Measurements from ENCODE around the gene TSPAN5.

DNA sequence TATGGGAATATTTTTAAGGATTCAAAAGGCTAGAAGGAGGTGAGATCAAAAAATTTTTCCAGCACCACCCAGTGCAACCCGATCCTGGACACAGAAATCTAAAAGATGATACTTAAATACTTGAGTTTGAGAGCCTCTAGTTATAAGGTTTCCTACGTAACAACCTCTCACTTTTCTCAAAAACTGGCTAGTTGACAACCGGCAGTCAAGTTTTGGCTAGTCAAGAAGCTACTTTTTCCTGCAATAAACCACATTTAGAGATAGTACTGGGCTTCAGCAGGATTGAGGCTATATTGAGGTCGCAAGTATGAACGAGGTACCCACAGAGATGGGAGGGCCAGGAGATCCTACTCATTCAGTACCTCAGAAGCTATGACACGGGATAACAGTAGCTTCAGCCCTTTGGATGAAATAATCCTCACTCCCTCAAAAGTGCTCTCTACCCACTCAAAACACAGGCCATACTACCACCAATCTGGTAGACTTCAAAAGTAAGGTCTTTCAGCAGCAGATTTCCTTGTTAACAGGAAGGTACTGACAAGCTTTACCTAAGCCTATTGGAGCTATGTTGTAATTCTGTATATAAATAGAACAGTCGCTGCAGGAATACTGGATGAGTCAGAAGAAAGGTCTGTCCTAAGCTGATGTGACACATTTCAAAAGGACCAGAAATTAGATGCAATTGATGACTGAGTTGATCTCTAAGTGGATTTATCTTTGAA lies 1.5 kb upstream of the TSPAN5 start:
- TF ChIP-seq POLR2A (IDR thresholded peaks at IDR 0.05; ENCODE audit: low read length) (no peak), GATA1 (IDR thresholded peaks at IDR 0.05; ENCODE audit: low read depth, low read length) (no peak)
